Left colon (tissue), 2 donors: Measurements from ENCODE around the gene TADA3. TPM values are rescaled to one million over a fixed set of nuclear protein-coding genes. Genes with fewer than 3 reads are reported as not detected.

Source experiments
- ATAC-seq: fragments of 200-7000 bp; cut with Tn5 transposase; one replicate; pipeline ENCODE4 v1.9.1; 2020; ENCODE audit warnings: mild to moderate bottlenecking, moderate library complexity
- DNase-seq, 2 donors: peaks; one replicate each; pipeline ENCODE4 v3.0.0-alpha.2; 2020
- intact Hi-C, 2 donors: fragments of 100-400 bp; cut with DNase I in 1 of 2; cut with micrococcal nuclease in 1 of 2; formaldehyde crosslinking; loops; one replicate each; pipeline versions ENCODE4 v1.11.2 to v1.14.0; 2022; cut with DNase I, micrococcal nuclease
- long read RNA-seq: library from polyadenylated mRNA; unstranded; transcript quantifications from one replicate; pipeline ENCODE4 v2.0.0, GENCODE V29; 2021
- total RNA-seq, 2 donors: library from RNA; stranded (reverse); fragmentation: NEBNext Ultra II Directional; extraction: Animal tissue kit (Norgen Biotek cat#: 25700); gene quantifications; one replicate each; pipeline ENCODE4 v1.2.1, GENCODE V29; 2021
- donor health status: DM: no; HTN: no; CAD: no.
- donor health status: DM: yes; HTN: yes; CAD: no.

TADA3 gene, protein sequence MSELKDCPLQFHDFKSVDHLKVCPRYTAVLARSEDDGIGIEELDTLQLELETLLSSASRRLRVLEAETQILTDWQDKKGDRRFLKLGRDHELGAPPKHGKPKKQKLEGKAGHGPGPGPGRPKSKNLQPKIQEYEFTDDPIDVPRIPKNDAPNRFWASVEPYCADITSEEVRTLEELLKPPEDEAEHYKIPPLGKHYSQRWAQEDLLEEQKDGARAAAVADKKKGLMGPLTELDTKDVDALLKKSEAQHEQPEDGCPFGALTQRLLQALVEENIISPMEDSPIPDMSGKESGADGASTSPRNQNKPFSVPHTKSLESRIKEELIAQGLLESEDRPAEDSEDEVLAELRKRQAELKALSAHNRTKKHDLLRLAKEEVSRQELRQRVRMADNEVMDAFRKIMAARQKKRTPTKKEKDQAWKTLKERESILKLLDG
- total RNA-seq, result 10 to 100 TPM; 54.1 to 67.0 TPM
- long read RNA-seq, transcript TADA3-201 (9 exons, 2,355 nt), result major isoform, 27 of 45 reads
- long read RNA-seq, partial matches to known transcripts, result 13 of 45 reads
- long read RNA-seq, other reads (novel, unspliced or antisense), result 3 of 45 reads

DNA sequence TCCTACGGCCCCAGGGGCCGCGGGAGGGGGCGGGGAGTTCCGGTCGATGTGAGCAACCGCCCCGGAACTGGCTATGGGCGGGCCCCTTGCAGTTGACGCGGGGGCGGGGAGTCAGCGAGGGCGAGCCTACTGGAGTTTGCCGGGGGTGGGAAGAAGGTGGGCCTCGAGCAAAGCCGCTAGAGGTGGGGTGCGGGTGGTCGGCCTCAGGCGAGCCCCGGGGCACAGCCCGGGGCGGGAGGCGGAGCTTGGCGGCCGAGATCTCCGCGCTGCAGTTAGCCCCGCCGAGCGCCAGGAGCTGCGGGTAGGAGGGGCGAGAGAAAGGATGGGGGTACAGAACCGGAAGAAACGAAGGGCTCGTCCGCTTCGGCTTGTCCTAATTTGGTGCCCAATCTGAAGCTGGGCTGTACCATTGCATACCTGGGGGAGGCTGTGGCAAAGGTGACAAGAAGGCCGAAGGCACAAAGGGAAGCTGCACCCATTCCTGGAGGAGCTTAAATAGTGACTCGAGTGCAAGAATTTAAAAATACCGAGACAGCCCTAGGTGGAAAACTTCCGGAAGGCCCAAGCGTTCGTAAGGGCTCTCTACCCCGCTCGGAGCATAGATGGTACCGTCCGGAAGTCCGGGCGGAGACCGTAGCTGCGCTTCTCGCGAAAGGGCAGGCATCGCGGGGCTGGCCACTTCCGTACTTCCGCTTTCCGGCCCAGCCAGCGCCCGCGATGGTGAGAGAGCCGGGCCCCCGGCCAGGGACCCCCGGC is at the start of gene TADA3, which contains the start of gene ARPC4:
TSS of gene TADA3 (minus strand) at position 69 of the 756 bp plus-strand sequence. CDS start 1,007 bp downstream, outside the sequence.
TSS of gene ARPC4 (plus strand) at position 678 of the 756 bp plus-strand sequence. CDS start at position 718, 40 bp downstream.
- DNase-seq (peak; percentile 94 to 97), ATAC-seq (peak; percentile 89)
- intact Hi-C loops, result no loop called here

DNA sequence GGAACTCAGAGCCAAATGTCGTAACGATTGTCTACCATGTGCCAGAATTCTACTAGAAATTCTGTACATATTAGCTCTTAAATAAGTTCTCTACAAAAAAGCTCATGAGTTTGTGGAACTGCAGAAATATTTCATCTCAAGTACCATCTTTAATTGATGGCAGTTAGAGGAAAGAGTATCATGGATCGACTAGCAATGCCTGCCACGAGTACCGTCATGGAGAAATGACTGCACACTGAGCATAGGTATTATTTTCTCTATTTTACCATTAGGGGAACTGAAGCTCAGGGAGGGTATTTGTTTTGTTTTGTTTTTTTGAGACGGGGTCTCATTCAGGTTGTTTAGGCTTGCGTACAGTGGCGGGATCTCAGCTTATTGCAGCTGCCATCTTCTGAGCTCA is 48.7 kb upstream of the TADA3 start:
- intact Hi-C loops, result no loop called here

DNA sequence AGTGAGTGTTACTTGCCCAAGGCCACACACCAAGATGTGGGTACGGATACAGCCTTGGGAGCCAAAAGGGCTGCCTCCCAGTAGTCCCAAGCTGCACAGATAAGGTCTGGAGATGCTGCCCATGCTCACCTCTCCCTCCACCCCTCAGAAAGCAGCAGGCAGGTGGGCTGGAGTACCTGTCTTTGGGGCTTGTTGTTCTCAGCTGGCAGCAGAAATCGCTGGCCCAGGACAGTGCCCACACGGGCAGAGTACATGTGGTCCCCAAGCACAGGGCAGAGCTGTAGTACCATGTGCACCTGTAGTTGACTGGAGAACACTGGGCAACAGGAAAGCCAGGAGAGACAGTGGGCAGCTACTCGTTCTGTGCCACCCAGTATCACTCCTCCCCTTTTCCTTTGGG is 46.6 kb upstream of the TADA3 start:
- intact Hi-C loops, result no loop called here
- DNase-seq, result no peak

More for the DNA sequence above, 48.7 kb upstream of the TADA3 start:
- ATAC-seq (no peak), DNase-seq (no peak)

DNA sequence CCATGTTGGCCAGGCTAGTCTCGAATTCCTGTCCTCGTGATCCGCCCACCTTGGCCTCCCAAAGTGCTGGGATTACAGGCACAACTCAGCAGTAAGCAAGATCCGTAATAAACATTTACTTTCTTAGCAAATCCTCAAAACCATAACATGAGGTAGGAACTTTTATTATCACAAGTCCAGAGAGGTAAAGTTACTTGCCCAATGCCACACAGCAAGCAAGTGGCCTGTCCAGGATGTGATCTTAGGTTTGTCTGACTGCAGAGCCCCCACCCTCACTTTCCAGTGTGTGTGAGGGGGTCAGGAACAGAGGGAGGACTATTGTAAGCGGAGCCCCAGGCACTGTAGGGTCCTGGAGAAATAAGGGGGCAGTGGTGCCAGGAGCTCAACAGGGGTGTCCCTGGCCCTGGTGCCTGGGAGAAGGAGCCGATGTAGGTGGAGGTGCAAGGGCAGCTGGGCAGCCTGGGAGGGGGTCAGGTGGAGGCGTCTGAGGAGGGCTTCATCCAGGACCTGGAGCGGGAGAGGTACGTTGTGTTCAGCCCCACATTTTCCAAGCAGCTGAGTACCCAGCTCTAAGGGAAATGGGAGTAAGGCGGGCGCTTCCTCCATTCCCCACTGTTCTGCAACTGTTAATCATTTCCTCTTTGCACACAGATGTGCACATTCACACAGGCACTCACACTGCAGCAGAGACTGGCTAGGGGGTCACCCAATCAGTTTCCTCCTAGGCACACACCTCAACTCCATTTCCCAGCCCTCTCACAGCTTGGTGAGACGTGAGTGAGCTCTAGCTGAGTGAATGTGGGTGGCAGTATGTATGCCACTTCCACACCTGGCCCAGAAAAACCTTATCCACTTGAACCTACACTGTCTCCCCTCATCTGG is 45.7 kb upstream of the TADA3 start:
- DNase-seq, result no peak
- intact Hi-C loops, result no loop called here
- no peak for ATAC-seq

More for the DNA sequence above, 46.6 kb upstream of the TADA3 start:
- ATAC-seq, result no peak

DNA sequence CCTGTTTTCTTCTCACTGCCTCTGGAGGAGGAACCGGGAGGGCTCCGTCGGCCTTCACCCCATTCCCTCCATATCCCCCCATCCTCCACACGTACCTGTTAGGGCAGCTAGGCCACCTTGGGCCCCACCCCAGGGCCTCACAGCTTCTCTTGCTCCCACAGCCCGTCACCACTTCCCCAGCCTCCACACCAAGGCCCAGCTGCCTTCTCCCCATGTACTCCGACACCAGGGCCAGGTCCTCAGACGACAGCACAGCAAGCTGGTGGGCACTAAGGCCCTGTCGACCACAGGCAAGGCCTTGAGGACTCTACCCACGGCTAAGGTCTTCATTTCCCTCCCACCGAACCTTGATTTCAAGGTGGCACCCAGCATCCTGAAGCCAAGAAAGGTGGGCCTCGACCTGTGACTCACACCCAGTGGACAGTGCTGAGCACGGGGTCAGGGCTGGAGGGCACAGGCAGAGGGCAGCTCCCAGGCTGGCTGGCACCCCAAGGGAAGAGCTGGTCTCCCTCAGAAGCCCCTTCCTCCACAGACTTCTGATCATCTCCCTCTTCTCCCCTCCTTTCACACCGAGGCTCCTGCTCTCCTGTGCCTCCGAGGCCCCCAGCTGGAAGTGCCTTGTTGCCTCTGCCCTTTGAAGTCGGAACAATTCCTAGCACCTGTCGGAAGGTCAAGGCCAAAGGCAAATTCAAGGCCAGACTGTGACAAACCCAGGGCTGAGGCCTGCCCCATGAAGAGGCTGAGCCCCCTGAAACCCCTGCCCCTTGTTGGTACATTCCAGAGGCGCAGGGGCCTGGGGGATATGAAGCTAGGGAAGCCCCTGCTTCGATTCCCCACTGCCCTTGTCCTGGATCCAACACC is 42.5 kb upstream of the TADA3 start:
- DNase-seq, result no peak
- intact Hi-C loops, result no loop called here
- no peak for ATAC-seq

DNA sequence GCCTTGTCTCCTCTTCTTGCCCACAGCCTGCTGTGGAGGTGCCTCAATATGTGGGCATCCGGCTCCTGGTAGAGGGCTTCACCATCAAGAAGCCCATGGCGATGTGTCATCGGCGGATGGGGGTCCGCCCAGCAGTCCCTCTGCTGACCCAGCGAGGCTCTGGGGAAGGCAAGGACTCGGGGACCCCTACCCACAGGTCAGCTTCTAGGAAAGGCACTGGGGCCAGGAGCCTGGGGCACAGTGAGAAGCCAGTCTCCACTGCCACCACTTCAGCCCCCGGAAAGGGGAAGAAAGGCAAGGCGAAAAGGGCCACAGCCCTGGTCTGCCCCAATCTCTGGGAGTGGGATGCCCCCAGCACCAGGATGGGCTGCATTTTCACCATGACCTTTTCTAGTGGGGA is 40.8 kb upstream of the TADA3 start:
- intact Hi-C loops, result no loop called here

DNA sequence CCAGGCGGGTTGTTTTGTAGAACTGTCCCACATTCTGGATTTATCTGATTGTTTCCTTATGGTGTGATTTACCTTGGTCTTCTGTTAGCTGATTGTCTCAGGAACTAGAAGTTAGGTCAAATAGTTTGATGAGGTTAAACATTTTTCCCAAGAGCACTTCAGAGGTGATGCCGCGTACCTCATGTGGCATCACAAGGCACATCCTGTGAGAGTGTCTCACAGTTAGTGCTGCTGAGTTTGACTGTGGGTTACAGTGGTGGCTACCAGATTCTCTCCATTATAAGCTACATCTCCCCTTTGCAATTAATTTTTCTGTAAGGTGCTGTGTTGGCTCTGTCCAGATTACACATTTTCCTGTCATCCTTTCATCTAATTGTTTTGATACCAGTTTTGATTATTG is 39.0 kb upstream of the TADA3 start:
- DNase-seq, result no peak
- intact Hi-C loops, result no loop called here
- ATAC-seq, result no peak

More for the DNA sequence above, 40.8 kb upstream of the TADA3 start:
- no peak for DNase-seq
- no peak for ATAC-seq

DNA sequence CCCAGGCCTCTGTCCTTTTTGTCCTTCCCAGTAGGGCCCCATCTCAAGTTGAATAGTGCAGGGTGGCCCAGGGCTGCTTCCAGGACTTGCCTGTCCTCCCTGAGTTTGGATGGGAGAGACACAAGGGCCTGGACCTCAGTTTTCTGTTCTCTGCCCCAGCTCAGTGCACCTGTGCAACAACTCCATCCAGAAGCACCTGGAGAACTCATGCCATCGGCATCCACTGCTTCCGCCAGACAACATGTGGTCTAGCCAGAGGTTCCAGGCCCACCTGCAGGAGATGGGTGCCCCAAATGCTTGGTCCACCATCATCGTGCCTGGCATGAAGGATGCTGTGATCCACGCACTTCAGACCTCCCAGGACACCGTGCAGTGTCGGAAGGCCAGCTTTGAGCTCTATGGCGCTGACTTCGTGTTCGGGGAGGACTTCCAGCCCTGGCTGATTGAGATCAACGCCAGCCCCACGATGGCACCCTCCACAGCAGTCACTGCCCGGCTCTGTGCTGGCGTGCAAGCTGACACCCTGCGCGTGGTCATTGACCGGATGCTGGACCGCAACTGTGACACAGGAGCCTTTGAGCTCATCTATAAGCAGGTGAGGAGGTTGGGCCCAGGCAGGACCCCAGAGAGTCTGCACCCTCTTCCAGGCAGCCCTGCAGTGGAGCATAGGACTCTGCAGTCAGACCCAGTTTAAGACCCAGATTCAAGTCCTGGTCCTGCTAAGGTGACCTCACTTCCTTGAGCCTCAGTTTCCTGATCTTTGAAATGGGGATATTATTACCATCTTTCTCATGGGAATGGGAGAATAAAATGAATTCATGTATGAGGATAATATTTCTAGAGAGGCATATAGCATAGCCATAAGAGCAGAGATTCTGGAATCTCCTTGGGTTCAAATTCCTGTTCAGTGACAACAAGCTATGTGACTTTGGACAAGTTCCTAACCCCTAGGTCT is 36.8 kb upstream of the TADA3 start:
- intact Hi-C loops, result no loop called here
- DNase-seq (no peak), ATAC-seq (no peak)

DNA sequence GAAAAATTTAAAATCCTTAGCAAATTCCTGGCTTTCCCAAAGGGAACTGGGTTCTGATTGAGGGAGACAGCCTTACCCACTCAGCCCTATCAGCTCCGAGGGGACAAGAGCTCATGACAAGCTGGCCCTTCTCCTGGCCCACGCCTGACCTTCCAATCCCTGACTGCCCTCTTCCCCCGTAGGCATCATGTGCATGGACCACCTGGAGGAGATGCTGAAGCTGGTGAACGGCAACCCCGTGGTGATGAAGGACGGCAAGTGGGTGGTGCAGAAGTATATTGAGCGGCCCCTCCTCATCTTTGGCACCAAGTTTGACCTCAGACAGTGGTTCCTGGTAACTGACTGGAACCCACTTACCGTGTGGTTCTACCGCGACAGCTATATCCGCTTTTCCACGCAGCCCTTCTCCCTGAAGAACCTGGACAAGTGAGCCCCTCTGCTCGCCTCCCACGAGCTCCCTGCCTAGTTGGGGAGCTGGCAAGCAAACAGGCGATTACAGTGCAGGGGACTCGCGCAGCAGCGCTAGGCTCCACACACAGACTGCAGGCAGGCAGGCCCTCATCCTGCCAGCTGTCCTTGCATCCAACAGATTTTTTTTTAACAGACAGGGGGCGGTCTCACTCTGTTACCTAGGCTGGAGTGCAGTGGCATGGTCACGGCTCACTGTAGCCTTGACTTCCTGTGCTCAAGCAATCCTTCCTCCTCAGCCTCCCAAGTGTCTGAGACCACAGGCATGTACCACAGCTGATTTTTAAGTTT is 34.7 kb upstream of the TADA3 start:
- peak; percentile 67 for ATAC-seq
- no peak for DNase-seq
- intact Hi-C loops, result no loop called here

DNA sequence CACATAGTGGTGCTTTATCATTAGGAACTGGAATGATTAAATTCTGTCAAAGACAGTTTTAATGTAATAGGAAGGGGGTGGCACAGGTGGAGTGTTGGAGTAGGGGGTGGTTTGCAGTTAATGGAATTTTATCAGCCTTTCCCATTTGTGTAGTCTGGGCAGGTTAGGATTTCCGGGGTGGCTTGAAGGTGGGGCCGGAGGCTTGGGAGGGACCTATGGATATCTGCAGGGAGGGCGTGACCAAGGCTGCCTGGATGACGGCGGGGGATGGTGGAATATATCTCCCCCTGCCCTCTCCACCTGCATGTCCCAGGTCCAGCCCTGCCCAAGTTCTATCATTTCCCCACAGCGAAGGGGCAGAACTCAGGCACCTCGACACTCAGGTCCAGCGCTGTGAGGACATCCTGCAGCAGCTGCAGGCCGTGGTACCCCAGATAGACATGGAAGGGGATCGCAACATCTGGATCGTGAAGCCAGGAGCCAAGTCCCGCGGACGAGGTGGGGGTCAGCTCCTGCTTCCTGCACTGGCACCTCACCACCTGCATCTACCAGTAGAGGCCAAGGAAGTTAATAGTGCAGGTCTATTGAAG is 33.3 kb upstream of the TADA3 start:
- intact Hi-C loops, result no loop called here

DNA sequence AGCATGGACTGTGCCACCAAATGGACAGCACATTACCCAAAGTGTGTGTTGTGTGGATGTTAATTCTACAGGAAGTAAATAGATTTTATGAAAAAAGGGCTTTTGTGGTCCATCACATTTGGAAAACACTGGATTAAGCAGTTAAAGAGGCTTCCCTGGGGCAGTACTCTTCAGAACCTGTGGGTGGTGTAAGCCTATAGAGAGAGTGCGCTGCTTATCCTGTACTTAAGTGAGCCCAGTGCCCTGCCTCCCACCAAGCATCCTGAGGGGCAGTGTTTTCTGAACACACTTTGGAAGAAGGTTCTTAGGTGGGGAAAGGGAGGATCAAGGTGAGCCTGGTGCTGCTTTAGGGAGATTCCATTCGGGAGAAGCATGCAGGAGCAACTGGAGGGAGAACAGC is 28.7 kb upstream of the TADA3 start:
- no peak for DNase-seq
- intact Hi-C loops, result no loop called here
- peak; percentile 38 for ATAC-seq

More for the DNA sequence above, 33.3 kb upstream of the TADA3 start:
- ATAC-seq (peak; percentile 82), DNase-seq (peak in 1 of 2 donors; percentile 29)

DNA sequence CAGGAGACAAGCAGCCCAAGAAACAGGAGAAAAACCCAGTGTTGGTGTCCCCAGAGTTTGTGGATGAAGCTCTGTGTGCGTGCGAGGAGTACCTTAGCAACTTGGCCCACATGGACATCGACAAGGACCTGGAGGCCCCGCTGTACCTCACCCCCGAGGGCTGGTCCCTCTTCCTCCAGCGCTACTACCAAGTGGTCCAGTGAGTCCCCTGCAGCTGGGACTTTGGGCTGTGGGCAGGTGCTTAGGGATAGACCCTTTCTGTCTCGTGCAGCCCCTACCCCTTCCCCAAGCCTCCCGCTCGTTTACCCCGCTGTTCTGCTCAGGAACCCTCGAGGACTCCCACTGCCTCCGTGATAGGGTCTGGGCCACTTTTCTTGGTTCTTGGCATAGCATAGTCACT is 28.3 kb upstream of the TADA3 start:
- DNase-seq (no peak), ATAC-seq (no peak)

DNA sequence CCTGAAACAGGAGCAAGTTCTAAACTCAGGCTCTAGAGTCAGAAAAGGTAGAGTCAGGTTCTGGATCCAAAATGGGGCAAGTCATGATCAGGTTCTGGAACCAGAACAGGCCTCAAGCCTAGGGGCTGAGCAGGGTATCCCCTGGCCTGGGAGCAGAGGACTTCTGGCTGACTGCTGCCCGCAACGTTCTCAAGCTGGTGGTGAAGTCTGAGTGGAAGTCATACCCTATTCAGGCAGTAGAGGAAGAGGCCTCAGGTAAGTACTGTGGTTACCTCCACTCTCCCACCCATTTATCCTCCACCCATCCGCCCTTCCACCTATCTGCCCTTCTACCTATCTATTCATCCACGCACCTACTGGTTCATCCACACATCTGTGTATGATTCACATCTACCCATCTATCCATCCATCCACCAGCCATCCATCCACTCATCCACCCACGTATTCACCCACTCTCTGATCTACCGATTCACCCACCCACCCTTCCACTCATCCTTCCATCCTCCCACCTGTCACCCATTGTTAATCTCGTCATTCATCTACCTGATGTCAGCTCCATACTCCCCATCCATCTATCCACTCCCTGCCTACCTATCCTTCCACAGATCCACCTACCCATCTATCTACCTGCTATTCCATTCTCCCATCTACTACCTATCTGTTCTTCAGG is 26.5 kb upstream of the TADA3 start:
- no peak for DNase-seq
- no peak for ATAC-seq
- intact Hi-C loops, result no loop called here

More for the DNA sequence above, 28.3 kb upstream of the TADA3 start:
- intact Hi-C loops, result no loop called here

DNA sequence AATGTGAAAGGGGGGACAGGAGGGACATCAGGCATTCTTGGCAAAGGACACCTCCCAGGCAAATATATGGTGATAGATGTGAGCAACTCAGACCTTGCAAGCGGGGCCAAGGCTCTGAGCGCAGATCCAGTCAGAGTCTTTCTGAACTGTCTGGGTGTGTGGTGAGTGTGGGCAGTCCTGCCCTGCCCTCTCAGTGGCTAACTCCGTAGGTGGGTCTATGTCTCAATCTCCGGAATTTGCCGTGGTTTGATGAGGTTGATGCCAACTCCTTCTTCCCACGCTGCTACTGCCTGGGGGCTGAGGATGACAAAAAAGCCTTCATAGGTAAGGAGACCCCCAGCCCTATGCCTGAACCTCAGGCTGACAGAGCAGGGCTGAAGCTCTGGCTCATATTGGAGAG is 25.2 kb upstream of the TADA3 start:
- DNase-seq, result no peak
- ATAC-seq, result no peak
- intact Hi-C loops, result no loop called here

DNA sequence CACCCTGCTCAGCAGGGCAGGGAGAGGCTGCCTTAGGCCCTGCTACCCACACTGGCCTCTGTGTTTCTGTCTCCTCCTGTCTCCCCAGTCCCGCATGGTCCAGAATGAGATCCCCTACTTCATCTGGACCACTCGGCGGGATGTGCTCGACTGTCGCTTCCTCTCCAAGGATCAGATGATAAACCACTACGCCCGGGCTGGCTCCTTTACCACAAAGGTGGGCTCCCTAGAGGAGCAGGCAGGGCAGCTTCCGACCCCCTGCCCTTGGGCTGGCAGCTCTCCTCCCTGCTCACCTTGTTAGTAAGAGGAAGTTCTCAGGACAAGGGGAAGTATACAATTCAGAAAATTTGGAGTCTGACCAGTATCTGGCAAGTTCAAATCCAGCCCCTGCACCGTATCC is 23.7 kb upstream of the TADA3 start:
- DNase-seq (no peak), ATAC-seq (no peak)
- intact Hi-C loops, result no loop called here
